KBM-7 (cell line): ENCODE data around the gene DLG1.

Experiments
- DNase-seq: peaks from one replicate; pipeline ENCODE4 v3.0.0-alpha.2; 2015
- in situ Hi-C: fragments of 300-500 bp; cut with MboI; formaldehyde crosslinking; loops from 2 replicates; pipeline ENCODE4 v1.14.3; 2020; ENCODE audit warnings: low sequenced_read_pairs, low pct_unique_long_range_greater_than_20kb, mixed read lengths

Gene DLG1

DNA sequence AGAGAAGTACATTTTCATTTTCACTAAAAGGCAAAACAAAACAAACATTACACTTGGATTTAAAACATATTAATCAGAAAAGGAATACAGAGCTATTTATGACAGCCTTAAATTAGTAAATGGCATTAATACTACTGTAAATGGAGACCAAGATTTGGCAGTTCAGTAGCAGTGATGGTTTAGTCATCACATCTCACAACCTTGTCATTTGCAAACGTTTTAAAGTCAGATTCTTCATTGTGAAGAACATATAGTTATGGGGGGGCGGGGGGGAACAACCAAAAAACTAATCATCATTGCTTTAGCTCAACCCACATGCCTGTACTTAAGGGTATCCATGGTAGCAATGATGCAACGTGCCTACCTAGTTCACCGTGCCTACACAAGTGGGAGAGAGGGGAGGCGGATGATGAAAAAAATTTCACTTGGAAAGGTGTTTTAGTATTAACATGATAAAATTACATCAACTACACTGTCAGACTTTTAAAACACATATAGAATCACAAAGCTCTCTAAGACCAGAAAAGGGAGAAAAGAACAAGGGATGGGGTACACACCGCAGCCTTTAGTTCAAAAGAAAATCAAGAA, 40.1 kb downstream of the DLG1 start:
- DNase-seq: no peak
- in situ Hi-C loops: no loop called here

DNA sequence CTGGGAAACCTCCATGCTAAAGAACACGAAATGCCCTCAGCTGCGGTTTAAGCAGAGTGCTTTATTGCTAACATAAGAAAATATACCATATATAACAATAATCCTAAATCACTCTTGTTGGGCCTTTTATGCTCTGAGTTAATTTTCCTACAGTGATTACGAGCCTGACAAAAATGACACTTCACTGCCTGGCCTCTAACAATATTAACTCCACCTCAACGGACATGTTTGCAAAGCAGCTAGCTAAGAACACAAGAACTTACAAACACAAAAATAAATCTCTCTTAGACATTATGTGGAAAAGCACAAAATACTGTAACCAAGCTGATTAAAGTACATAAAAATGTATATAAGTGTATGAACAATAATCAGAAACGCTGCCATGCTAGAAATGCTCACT, 40.7 kb downstream of the DLG1 start:
- no peak for DNase-seq
- in situ Hi-C loops: no loop called here

DNA sequence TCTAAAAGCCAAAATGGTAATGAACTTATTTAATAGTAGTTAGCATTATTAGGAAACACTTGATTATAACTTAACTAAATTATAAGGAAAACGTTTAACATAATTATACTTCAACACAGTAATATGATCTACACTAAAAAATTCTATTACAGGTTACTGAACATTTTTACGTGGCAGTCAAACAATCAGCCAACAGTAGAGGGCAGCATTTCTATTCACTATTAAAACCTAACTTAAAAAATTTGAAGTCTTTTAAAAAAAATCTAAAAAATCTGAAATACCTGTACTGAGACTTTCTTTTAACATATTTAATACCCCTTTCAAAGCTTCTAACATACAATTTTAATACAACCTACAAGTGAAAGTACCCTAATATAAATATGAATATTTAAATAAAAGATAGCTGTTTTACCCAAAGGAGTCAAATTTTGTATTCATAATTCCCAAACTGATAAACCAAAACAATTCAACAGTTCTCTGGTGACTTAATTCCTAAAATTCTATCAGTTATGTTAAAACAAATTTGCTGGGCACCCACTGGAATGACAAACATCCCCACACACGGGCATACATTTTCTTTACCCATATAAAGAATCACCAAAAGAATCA, 41.5 kb downstream of the DLG1 start:
- in situ Hi-C loops: no loop called here
- peak; percentile 70 for DNase-seq

DNA sequence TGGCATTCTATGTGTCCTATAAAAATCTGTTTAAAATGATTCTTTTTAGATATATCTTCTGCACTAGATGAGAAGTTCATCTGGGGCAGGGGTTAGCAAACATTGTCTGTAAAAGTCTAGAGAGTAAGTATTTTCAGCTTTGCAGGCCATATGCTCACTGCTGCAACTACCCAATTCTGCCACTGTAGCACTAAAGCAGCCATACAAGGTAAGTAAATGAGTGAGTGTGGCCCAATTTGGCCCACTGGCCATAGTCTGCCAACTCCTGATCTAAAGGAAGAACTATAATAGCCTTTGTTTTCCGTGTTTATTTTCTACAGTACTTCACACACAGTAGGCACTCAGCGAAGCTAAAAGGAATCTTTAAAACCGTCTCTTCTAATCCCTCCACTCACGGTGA, 42.3 kb downstream of the DLG1 start:
- in situ Hi-C loops: no loop called here
- DNase-seq: no peak

DNA sequence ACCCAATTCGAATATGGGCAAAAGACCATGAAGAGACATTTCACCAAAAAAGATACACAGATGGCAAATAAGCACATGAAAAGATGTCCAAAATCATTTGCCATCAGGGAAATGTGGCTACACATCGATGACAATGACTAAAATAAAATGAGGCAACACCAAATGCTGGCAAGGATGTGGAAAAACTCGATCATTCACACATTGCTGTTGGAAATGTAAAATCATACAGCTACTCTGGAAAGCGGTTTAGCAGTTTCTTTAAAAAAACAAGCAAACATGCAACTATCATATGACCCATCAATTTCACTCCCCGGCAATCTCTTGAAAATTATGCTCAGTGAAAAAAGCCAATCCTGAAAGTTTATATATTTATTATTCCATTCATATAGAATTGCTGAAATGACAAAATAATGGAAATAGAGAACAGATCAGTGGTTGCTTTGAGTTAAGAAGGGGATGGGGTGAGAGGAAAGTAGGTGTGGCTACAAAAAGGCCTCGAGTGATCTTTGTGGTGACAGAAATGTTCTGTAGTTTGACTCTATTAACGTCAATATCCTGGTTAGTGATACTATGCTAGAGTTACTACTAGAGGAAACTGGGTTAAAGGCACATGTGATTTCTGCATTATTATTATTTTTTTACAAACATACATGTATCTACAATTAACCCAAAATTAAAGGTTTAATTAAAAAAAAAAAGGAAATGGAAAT, 45.0 kb downstream of the DLG1 start:
- DNase-seq: no peak
- in situ Hi-C loops: no loop called here

DNA sequence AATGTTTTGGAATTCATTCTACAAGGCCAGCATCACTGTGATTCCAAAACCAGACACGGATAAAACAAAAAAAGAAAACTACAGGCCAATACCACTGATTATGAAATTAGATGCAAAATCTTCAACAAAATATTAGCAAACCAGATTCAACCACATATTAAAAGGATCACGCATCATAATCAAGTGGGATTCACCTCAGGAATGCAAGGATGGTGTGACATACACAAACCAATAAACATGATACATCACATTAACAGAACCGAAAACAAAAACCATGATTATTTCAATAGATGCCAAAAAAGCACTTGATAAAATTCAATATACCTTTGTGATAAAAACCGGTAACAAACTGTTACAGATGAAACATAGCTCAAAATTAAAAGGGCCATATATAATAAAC, 48.9 kb downstream of the DLG1 start:
- DNase-seq: no peak
- in situ Hi-C loops: no loop called here

DNA sequence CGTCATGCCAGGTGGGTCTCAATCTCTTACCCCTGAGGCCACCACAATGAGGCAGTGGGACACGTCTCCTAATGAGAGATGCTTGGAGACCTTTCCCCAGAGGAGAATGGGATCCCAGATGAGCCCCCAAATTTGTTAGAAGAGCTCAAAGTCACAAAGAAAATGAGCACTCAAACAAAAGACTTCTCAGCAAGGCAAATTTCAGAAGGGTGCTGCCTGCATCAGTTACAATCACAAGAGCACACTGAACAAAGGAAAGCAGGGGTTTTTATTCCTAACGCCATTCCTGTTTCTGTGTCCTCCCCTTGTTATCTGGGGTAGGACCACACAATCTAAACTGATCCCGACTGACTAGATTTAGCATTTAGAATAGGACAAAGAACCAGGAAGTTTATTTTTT, 50.1 kb downstream of the DLG1 start:
- no peak for DNase-seq
- in situ Hi-C loops: no loop called here

DNA sequence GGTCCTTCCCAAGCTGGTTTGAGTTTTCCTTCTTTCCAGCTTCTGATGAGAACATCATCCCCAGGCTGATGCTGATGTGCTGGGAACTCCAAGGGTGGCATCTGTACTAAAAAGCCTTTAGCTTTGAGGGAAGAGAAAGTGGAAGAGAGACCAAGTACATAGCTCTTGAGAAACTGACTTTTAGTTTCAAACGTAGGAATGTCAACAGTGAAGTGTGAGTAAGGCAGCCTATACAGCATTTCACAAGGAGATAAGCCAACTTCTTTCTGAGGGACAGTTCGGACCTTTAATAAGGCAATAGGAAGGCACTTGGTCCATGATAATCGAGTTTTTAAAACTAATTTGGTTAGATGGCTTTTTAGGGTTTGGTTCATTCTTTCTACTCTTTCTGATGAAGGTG, 53.7 kb downstream of the DLG1 start:
- DNase-seq: no peak
- in situ Hi-C loops: no loop called here

DNA sequence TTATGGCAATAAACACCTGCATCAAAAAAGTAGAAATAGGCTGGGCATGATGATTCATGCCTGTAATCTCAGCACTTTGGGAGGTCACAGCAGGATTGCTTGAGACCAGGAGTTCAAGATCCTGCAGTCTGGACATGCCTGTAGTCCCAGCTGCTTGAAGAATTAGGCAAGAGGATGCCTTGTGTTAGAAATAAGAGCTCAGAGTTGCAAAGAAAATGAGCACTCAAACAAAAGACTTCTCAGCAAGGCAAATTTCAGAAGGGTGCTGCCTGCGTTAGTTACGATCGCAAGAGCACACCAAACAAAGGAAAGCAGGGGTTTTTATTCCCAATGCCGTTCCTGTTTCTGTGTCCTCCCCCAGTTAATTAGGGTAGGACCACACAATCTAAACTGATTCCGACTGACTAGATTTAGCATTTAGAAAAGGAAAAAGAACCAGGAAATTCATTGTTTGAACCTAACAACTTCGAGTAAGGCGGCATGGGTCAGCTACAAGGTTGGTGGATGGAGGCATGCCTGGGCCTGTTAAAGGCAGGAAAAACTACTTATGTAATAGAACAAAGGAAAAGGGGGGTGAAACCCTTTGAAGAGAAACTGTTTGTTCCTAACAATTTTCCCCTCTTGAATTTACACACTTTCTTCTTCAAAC, 55.5 kb downstream of the DLG1 start:
- no peak for DNase-seq
- in situ Hi-C loops: no loop called here

DNA sequence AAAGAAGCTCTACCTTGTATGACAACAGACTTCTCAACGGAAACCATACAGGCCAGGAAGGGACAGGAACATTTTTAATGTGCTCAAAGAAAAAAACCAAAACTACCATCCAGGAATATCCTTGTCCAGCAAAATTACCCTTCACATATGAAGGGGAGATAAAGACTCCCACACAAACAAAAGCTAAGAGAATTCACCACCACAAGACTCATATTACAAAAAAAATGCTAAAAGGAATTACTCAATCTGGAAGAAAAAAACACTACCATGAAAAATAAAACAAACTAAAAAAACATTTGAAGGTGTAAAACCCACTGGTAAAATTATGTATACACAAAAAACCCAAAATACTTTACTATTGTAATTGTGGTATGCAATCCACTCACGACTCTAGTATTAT, 57.2 kb downstream of the DLG1 start:
- in situ Hi-C loops: no loop called here
- no peak for DNase-seq

DNA sequence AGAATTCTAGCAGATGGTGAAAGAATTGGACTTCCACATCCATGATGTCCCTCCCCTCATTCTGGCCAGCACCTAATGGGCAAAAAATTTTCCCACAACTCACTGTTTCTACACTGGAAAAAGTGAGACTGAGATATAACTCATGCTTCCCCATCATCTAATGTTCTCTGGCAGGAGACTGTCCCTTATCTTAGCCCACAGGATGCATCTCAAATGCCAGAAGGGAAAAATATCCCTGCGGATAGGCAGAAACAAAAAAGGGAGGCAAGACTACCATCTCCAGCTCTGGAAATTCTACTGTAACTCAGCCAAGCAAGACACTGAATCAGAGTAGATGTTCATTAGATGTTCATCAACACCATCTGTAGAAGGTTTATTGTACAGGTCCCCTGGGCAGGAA, 58.6 kb downstream of the DLG1 start:
- DNase-seq: no peak
- in situ Hi-C loops: no loop called here

DNA sequence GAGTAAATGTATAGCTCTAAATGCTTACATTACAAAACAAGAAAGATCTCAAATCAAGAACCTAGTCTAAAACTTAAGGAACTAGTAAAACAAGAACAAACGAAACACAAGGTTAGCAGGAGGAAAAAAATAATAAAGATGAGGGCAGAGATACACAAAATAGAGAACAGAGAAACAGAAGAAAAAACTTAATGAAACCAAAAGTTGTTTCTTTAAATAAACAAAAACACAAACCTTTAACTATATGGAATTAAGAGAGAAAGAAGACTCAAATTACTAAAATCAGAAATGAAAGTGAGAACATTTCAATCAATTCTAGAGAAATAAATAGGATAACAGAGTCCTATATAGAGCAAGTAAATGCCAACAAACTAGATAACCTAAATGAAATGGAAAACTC, 59.6 kb downstream of the DLG1 start:
- DNase-seq: no peak
- in situ Hi-C loops: no loop called here

DNA sequence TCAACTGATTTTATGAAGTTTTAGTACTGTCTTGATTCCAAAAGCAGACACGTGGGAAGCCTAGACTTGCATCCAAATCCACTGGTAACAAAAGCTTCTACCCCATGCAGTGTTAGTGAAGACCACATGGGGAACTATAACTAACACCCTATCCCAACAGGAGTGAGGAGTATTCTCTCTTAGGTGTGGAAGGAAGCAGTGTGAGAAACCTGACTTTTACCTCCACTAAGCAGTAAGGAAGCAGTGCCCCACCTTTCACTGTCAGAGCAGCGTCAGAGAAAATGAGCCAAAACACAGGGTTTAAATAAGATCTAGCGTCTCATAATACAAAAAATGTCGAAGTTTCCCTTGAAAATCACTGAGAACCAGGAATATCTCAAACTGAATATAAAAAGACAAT, 60.5 kb downstream of the DLG1 start:
- in situ Hi-C loops: no loop called here
- no peak for DNase-seq

DNA sequence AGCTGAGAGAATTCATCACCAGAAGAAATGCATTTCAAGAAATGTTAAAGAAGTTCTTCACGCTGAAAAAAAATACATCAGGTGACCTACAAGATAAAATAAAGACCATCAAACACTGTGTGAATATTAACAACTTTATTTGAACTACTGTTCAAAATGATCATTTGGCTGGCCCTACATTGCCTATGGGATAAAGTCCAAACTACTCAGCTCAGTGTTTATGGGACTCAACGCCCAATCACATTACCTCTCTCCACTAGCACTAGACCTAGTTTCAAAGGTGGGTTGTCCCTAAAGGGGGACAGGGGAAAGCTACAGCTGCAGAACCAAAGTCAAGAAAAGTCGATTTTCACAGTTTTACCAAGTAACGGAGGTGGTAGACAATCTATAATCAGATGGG, 62.0 kb downstream of the DLG1 start:
- DNase-seq: no peak
- in situ Hi-C loops: no loop called here

DNA sequence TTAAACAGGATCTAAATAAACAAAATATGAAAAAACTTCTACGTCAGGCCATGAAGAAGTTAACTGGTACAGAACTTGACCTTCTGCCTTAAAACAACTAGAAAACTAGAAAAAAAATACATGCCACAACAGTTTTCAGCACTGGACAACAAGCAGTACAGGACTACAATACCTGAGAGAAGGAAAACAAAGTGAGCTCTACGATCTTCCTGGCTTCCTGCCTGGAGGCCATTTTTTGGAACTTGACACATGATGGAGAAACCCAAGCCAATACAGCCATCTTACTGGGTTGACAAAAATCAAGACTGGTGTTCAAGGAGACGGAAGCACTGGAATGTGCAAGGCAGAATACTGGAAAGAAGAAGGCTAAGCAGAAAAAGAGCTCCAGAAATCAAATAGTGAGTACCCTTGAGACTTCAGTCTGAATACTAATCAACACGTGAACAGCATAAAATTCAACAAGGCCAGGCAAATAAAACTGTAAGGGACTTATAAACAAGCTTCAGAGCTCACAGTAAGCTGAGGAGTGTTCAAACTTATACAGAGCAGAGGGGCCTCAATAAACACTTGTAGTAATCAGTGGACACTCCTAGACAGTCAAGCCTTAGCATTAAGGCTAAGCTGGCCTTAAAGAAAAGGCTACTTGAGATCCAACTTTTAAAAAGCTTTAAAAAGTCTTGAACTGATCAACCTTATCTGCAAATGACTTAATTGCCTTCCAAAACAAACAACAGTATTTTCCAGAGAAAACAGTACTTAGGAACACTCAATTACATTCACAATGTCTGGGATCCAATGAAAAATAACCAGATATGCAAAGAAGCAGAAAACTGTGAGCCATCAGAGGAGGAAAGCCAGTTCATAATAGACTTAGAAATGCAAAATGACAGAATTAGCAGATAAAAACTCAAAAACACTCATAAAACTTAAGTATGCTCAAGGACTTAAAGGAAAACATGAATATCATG, 63.2 kb downstream of the DLG1 start:
- in situ Hi-C loops: no loop called here

DNA sequence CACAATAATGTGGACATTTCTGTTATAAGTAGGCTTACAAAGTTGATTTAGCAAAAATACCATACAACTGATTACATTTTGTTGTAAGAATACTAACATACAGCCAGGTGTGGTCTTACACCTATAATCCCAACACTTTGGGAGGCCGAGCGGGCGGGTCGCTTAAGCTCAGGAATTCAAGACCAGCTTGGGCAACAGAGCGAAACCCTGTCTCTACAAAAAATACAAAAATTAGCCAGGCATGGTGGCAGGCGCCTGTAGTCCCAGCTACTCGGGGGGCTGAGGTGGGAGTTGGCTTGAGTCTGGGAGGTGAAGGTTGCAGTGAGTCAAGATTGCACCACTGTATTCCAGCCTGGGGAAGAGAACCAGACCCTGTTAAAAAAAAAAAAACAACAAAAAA, 67.1 kb downstream of the DLG1 start:
- no peak for DNase-seq

More for the DNA sequence above, 63.2 kb downstream of the DLG1 start:
- DNase-seq: no peak

DNA sequence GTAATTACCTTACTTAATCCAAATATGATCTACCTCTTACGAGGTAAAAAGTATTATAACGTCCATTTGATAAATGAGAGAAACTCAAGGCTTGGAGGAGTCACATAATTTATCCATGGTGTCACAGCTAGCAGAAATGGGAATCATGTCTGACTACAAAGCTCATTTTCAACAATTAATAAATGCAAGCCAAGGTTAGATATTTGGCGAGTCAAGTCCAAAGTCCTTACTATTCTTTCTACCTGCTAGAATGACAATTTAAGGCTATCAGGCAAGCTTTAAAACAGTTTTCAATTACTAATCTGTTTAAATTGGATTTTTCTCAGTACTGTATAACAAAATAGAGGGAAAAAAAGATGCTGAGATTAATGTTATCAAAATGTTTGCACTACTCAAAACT, 68.6 kb downstream of the DLG1 start:
- in situ Hi-C loops: no loop called here
- DNase-seq: no peak

More for the DNA sequence above, 67.1 kb downstream of the DLG1 start:
- in situ Hi-C loops: no loop called here

DNA sequence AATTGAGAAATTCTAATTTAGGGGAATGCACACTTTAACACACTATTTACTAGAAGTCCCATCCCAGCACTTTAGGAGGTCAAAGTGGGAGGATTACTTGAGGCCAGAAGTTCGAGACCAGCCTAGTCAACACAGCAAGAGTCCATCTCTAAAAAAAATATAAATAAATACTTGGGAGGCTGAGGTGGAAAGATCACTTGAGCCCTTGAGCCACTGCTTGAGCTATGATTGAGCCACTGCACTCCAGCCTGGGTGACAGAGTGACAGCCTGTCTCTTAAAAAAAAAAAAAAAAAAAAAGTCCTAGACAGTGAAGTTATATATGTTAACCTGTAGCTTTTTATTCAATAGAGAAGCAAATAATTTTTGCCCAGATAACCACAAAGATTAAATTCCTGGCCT, 69.2 kb downstream of the DLG1 start:
- in situ Hi-C loops: no loop called here
- no peak for DNase-seq

DNA sequence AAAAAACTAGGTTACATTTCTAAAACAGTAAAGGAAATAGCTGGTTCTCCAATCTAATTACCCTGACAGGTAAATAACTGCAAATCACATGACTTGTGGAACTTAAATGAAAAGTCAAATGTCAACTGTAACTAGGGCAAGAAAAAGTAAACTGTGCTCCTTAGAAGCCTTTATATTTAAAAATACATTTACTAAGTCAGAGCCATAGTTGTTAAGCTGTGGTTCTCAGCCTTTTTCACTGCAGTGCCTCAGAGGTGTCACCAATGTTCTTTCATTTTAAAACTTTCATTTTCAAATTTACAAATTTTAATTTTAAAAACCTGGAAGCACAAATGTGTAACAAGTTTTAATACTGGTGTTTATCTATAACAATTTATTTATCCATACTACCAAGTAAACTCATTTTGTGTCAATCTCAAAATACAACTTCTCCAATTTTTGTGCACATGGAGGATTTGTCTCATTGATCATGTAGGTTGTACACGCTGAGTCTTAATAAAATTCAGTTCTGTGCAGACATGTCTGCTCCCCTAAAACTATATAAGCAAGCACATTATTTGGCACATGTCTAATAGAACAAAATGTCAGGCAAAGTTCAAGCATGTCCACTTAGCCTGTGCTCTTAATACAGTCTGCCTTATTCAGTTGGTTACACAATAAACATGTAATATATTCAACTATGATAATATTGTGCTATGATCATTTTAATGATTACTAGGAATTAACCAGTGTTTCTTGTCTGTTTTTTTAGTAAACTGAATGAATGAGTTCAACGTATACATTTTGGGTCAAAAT, 70.4 kb downstream of the DLG1 start:
- DNase-seq: no peak
- in situ Hi-C loops: no loop called here
